Measurements from ENCODE around the gene GALM. TPM values are rescaled to one million over a fixed set of nuclear protein-coding genes. Genes with fewer than 3 reads are reported as not detected.
A peak's percentile ranks its signal among the peaks of the same experiment; 100 is the strongest.

Gene GALM
- total and polyA plus RNA-seq, 10 of the 15 experiments (the other 5 are each of a cell fraction or from before 2014, with no cell fraction given) = 1.1 to 4.0 (median 1.7) TPM

DNA sequence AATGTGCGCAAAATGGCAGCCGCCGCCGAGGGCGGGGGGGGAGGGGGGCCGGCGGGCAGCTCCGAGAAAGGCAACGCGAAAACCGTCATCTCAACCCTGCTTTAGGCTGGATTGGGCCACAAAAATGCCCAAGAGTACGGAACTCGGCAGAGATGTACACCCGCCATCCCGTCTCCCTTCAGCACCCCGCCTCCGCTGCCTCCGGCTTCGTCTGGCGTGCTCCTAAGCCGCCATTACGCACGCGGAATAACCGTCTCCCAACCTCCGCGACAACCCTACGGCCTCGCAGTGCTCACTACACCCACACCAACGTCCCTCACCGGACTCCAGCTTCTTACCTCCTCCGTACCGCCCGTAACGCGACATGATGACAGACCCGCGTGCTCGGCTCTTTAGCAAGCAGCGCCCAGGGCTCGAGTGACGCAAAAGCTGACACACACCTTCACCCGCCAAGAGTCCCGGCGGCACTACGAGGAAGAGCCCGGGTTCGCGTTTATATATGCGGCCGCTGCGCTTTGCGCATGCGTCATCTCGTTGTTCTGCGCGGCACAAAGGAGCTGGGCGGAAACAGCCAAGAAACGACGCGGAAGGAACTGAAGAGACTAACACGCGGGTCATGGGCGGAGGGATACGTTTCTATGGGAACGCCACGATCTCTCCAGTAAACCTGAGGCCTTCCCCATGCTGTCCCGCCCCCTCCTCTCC is 85.1 kb downstream of the GALM start, which contains the start of gene SRSF7 (continued):
- TF ChIP-seq, protein P1, sequence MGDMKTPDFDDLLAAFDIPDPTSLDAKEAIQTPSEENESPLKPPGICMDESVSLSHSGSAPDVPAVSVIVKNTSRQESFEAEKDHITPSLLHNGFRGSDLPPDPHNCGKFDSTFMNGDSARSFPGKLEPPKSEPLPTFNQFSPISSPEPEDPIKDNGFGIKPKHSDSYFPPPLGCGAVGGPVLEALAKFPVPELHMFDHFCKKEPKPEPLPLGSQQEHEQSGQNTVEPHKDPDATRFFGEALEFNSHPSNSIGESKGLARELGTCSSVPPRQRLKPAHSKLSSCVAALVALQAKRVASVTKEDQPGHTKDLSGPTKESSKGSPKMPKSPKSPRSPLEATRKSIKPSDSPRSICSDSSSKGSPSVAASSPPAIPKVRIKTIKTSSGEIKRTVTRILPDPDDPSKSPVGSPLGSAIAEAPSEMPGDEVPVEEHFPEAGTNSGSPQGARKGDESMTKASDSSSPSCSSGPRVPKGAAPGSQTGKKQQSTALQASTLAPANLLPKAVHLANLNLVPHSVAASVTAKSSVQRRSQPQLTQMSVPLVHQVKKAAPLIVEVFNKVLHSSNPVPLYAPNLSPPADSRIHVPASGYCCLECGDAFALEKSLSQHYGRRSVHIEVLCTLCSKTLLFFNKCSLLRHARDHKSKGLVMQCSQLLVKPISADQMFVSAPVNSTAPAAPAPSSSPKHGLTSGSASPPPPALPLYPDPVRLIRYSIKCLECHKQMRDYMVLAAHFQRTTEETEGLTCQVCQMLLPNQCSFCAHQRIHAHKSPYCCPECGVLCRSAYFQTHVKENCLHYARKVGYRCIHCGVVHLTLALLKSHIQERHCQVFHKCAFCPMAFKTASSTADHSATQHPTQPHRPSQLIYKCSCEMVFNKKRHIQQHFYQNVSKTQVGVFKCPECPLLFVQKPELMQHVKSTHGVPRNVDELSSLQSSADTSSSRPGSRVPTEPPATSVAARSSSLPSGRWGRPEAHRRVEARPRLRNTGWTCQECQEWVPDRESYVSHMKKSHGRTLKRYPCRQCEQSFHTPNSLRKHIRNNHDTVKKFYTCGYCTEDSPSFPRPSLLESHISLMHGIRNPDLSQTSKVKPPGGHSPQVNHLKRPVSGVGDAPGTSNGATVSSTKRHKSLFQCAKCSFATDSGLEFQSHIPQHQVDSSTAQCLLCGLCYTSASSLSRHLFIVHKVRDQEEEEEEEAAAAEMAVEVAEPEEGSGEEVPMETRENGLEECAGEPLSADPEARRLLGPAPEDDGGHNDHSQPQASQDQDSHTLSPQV (IDR thresholded peaks at IDR 0.05) = no peak
- TF ChIP-seq LARP7 (IDR thresholded peaks at IDR 0.05) (peak; percentile 89), ETV6 (conservative IDR thresholded peaks at IDR 0.05 in 1 of 2, IDR thresholded peaks at IDR 0.05 in 1 of 2; ENCODE audit: borderline replicate concordance in 1 of 2, low read depth in 1 of 2) (peak in 1 of 2 experiments; percentile 57; a peak in 1 of 4 replicates), ZNF384 (IDR thresholded peaks at IDR 0.05; ENCODE audit: borderline replicate concordance, low read depth, low read length) (no peak), ATF7 (IDR thresholded peaks at IDR 0.05; ENCODE audit: low read depth) (peak; percentile 64), MEF2B (IDR thresholded peaks at IDR 0.05; ENCODE audit: partially characterized antibody, poor library complexity, severe bottlenecking) (peak; percentile 72), ZSCAN29 (IDR thresholded peaks at IDR 0.05) (peak; percentile 52; the same call in 1 of the 2 replicates), TAF1 (IDR thresholded peaks at IDR 0.05; ENCODE audit: borderline replicate concordance, low read depth, low read length) (peak; percentile 99), GATAD2B (conservative IDR thresholded peaks at IDR 0.05; ENCODE audit: low read depth) (no peak; the same call in none of the 2 replicates), ZNF217 (IDR thresholded peaks at IDR 0.05) (no peak; the same call in 1 of the 2 replicates)
- TF ChIP-seq, protein P2, sequence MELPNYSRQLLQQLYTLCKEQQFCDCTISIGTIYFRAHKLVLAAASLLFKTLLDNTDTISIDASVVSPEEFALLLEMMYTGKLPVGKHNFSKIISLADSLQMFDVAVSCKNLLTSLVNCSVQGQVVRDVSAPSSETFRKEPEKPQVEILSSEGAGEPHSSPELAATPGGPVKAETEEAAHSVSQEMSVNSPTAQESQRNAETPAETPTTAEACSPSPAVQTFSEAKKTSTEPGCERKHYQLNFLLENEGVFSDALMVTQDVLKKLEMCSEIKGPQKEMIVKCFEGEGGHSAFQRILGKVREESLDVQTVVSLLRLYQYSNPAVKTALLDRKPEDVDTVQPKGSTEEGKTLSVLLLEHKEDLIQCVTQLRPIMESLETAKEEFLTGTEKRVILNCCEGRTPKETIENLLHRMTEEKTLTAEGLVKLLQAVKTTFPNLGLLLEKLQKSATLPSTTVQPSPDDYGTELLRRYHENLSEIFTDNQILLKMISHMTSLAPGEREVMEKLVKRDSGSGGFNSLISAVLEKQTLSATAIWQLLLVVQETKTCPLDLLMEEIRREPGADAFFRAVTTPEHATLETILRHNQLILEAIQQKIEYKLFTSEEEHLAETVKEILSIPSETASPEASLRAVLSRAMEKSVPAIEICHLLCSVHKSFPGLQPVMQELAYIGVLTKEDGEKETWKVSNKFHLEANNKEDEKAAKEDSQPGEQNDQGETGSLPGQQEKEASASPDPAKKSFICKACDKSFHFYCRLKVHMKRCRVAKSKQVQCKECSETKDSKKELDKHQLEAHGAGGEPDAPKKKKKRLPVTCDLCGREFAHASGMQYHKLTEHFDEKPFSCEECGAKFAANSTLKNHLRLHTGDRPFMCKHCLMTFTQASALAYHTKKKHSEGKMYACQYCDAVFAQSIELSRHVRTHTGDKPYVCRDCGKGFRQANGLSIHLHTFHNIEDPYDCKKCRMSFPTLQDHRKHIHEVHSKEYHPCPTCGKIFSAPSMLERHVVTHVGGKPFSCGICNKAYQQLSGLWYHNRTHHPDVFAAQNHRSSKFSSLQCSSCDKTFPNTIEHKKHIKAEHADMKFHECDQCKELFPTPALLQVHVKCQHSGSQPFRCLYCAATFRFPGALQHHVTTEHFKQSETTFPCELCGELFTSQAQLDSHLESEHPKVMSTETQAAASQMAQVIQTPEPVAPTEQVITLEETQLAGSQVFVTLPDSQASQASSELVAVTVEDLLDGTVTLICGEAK (IDR thresholded peaks at IDR 0.05; ENCODE audit: borderline replicate concordance) = peak; percentile 79; the same call in 1 of the 2 replicates
- TF ChIP-seq, protein P3, sequence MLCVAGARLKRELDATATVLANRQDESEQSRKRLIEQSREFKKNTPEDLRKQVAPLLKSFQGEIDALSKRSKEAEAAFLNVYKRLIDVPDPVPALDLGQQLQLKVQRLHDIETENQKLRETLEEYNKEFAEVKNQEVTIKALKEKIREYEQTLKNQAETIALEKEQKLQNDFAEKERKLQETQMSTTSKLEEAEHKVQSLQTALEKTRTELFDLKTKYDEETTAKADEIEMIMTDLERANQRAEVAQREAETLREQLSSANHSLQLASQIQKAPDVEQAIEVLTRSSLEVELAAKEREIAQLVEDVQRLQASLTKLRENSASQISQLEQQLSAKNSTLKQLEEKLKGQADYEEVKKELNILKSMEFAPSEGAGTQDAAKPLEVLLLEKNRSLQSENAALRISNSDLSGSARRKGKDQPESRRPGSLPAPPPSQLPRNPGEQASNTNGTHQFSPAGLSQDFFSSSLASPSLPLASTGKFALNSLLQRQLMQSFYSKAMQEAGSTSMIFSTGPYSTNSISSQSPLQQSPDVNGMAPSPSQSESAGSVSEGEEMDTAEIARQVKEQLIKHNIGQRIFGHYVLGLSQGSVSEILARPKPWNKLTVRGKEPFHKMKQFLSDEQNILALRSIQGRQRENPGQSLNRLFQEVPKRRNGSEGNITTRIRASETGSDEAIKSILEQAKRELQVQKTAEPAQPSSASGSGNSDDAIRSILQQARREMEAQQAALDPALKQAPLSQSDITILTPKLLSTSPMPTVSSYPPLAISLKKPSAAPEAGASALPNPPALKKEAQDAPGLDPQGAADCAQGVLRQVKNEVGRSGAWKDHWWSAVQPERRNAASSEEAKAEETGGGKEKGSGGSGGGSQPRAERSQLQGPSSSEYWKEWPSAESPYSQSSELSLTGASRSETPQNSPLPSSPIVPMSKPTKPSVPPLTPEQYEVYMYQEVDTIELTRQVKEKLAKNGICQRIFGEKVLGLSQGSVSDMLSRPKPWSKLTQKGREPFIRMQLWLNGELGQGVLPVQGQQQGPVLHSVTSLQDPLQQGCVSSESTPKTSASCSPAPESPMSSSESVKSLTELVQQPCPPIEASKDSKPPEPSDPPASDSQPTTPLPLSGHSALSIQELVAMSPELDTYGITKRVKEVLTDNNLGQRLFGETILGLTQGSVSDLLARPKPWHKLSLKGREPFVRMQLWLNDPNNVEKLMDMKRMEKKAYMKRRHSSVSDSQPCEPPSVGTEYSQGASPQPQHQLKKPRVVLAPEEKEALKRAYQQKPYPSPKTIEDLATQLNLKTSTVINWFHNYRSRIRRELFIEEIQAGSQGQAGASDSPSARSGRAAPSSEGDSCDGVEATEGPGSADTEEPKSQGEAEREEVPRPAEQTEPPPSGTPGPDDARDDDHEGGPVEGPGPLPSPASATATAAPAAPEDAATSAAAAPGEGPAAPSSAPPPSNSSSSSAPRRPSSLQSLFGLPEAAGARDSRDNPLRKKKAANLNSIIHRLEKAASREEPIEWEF (IDR thresholded peaks at IDR 0.05; ENCODE audit: insufficient replicate concordance, low read depth, low read length) = no peak
- TF ChIP-seq, protein P4, sequence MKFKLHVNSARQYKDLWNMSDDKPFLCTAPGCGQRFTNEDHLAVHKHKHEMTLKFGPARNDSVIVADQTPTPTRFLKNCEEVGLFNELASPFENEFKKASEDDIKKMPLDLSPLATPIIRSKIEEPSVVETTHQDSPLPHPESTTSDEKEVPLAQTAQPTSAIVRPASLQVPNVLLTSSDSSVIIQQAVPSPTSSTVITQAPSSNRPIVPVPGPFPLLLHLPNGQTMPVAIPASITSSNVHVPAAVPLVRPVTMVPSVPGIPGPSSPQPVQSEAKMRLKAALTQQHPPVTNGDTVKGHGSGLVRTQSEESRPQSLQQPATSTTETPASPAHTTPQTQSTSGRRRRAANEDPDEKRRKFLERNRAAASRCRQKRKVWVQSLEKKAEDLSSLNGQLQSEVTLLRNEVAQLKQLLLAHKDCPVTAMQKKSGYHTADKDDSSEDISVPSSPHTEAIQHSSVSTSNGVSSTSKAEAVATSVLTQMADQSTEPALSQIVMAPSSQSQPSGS (IDR thresholded peaks at IDR 0.05; ENCODE audit: low read length) = peak; percentile 42; the same call in 1 of the 2 replicates
